ENCODE data around the gene TRMT1.

Gene TRMT1

DNA sequence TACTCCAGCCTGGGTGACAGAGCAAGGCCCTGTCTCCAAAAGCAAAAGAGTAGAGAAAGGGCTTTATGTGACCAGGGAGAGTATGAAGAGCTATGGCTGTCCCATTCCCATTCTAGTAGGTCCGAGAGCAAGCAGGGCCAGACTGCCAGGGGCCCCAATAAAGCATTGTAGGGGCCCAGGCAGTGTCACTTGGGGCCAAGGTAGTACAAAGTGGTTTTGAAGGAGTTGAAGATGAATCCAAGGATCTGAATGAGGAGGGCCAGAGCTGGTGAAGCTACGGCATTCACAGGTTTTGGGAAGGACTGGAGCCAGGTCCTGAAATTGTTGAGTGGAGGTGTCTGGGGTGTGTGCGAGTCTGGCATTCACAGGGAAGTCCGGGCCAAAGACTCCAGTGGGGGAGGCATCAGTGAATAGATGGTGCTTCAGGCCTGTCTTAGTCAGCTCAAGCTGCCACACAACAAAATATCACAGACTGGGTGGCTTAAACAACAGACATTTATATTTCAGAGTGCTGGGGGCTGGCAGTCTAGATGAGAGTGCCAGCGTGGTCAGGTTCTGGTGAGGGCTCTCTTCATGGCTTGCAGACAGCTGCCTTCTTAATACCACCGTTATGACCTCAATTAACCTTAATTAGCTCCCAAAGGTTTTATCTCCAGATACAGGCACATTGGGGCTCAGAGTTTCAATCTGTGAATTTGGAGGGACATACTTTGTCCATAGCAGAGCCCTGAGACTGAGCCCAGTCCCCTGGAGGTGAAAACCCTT lies 11.5 kb upstream of the TRMT1 start:
- no peak overlapping the region for H3K4me3 ChIP-seq (ENCODE audit: low read length)
- DNase-seq (ENCODE audit: low read depth), result no peak
- TF ChIP-seq, protein P1, sequence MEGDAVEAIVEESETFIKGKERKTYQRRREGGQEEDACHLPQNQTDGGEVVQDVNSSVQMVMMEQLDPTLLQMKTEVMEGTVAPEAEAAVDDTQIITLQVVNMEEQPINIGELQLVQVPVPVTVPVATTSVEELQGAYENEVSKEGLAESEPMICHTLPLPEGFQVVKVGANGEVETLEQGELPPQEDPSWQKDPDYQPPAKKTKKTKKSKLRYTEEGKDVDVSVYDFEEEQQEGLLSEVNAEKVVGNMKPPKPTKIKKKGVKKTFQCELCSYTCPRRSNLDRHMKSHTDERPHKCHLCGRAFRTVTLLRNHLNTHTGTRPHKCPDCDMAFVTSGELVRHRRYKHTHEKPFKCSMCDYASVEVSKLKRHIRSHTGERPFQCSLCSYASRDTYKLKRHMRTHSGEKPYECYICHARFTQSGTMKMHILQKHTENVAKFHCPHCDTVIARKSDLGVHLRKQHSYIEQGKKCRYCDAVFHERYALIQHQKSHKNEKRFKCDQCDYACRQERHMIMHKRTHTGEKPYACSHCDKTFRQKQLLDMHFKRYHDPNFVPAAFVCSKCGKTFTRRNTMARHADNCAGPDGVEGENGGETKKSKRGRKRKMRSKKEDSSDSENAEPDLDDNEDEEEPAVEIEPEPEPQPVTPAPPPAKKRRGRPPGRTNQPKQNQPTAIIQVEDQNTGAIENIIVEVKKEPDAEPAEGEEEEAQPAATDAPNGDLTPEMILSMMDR (conservative IDR thresholded peaks at IDR 0.05; ENCODE audit: low read length), result no peak

DNA sequence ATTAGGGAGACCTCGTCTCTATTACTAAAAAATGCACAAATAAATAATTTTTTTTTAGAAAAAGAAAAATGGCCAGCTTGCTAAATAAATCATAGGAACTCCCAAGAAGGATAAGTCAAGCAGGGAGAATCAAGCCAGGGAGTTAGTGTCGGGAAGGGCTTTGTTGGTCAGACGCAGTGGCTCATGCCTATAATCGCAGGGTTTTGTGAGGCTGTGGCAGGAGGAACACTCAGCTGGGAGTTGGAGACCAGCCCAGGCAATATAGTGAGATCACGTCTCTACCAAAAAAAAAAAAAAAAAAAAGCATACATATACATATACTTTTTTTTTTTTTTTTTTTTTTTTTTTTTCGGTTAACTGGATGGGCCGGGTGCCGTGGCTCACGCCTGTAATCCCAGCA lies 10.5 kb upstream of the TRMT1 start:
- H3K4me3 ChIP-seq (ENCODE audit: low read length), result no peak overlapping the region
- no peak for DNase-seq (ENCODE audit: low read depth)
- TF ChIP-seq, protein P1 (conservative IDR thresholded peaks at IDR 0.05; ENCODE audit: low read length), result no peak

DNA sequence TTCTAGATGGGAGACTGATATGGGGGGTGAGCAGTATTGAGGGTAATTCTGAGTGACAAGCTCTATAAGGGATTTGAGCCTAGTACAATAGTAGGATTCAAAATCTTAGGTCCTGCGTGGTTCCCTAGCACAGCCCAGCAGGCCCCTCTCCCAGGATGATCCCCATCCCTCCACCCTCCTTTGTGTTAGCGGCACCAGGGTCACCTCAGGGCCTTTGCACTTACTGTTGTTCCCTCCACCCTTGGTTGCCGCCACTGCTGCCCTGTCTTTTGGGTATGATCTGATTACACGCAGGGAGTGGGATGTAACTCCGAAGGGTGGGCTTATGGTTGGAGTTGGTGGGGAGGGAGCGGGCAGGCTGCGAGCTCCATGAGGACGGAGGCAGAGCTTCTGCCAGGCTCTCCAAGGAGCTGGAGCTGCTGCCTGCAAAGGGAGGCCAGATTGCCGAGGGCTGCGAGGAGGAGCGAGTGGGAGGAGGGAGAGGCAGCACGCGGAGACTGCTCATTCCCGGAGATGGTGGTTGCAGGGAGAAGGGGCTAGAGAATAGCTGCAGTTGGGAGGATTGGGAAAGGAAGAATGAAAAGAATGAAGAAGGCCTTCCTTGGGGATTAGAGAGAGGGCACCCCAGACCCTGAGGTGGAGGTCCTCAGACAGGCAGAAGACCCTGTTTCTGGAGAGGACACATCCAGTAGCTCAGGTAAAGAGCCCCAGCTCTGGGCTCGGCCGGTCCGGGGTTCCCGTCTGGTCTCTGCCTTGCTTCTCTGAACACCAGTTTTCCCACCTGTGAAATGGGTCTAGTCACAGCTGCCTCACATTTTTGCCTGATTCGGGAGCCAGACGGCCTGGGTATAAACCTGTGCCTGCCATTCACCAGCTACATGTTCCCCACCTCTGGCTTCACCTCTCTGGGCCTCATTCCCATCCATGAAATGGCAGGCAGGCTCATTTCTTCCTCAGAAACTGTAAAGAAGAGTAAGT lies 6.7 kb upstream of the TRMT1 start:
- TF ChIP-seq, protein P1 (conservative IDR thresholded peaks at IDR 0.05; ENCODE audit: low read length), result no peak
- no peak for DNase-seq (ENCODE audit: low read depth)
- H3K4me3 ChIP-seq (ENCODE audit: low read length), result no peak overlapping the region

DNA sequence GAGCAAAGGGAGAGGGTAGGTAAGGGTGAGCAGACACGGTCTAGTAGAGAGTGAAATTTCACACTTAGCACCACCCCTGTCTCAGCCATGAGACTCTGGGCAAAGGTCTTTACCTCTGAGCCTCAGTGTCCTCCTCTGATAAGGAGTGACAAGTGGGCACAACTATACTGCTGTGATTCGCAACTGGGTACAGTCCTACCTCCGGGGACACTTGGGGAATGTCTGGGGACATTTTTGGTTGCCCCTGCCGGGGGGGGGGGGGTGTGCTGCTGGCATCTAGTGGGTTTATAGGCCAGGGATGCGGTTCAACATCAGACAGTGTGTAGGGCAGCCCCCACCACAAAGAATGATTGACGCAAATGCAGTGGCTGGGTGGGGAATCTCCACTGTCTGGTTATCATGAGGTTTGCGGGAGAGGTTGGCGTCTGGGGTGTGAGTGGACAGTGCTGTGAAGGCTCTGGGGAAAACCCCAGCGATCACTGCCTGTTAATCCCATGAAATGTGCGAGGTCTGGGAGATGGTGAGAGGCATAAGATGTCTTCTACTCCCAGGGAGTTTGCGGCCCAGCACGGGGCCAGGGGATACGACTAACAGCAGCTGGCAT lies 5.8 kb upstream of the TRMT1 start:
- no peak overlapping the region for H3K4me3 ChIP-seq (ENCODE audit: low read length)
- no peak for DNase-seq (ENCODE audit: low read depth)
- TF ChIP-seq, protein P1 (conservative IDR thresholded peaks at IDR 0.05; ENCODE audit: low read length), result no peak

DNA sequence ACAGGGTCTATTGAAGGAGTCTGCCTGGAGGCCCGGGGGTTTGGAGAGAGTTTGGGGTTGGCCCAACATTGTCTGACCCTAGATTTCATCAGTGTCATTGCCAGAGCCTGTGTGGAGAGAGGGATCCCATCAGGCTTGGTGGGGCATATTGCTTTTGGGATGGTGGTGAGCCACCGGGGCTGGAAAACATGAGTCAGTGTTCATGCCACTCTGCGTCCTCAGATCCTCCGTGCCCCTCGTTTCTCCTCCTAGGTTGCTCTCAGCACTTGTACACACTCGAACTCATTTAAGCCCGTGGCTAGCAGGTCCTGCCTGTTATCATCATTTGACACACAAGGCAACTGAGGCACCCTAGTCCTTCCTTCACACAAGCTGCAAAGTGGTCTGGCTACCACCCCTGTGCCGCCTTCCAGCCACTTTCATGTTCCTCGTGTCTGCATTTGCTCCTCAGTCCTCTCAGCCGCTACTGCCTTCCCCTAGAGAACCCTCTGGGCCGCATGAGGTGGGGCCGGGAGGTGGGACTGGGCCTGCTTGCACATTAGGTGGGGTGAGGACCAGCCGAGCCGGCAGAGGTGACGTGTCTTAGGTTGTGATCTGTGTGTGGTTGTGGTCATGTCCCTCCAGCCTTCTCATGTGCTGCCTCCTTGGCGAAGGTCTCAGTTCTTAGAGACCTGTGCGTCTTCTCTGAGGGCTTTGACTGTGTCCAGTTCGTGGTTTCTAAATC lies 5.2 kb upstream of the TRMT1 start:
- no peak for DNase-seq (ENCODE audit: low read depth)
- no peak overlapping the region for H3K4me3 ChIP-seq (ENCODE audit: low read length)

DNA sequence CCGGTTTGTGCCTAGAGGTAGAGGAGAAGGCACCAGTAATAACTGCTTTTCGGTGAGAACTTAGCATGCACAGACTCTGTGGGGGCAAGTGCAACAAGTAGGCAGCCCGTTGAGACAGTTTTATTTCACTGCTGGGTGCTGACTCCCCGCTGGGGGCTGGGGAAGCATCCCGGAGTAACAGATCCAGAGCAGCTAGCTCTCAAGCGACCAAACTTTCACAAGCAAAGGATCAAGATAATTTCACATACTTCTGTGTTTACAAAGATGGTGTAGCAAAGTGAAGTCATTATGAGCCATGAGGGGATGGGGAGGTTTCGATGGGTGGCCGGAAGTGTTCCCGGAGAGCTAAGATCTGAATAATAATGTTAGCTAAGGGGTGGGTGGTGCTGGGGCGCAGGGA lies 4.3 kb upstream of the TRMT1 start:
- TF ChIP-seq, protein P1 (conservative IDR thresholded peaks at IDR 0.05; ENCODE audit: low read length), result no peak
- DNase-seq (ENCODE audit: low read depth), result peak; percentile 44
- peak overlapping the region; percentile 26 for H3K4me3 ChIP-seq (ENCODE audit: low read length)

More for the DNA sequence above, 5.2 kb upstream of the TRMT1 start:
- TF ChIP-seq, protein P1 (conservative IDR thresholded peaks at IDR 0.05; ENCODE audit: low read length), result no peak
